Psoas muscle (tissue), 8 donors: Measurements from ENCODE around the gene ACACA. TPM values are rescaled to one million over a fixed set of nuclear protein-coding genes. Genes with fewer than 3 reads are reported as not detected.

ENCODE experiments used
- ATAC-seq, 4 donors: fragments of 200-7000 bp; cut with Tn5 transposase; one replicate each; pipeline ENCODE4 v1.9.1; 2020; ENCODE audit warnings: moderate library complexity in 3 of 4, mild to moderate bottlenecking in 2 of 4
- DNase-seq, 2 donors: peaks; one replicate each; pipeline ENCODE4 v3.0.0-alpha.2; 2020
- H3K27ac ChIP-seq: fragments of 200-600 bp; one replicate; pipeline ENCODE4 v1.8.0; 2022
- H3K27me3 ChIP-seq, 3 donors: fragments of 200-600 bp in 1 of 3; one replicate each; pipeline versions ENCODE4 v1.6.1 to v1.8.0; 2013 to 2022; ENCODE audit warnings: low read length in 2 of 3, mild to moderate bottlenecking in 2 of 3, moderate library complexity in 1 of 3; ENCODE audit not compliant: insufficient read depth in 3 of 3
- H3K36me3 ChIP-seq, 2 donors: fragments of 200-600 bp in 1 of 2; one replicate each; pipeline versions ENCODE4 v1.6.1 to v1.8.0; 2013 to 2022; ENCODE audit warnings: low read depth in 1 of 2, mild to moderate bottlenecking in 1 of 2, moderate library complexity in 1 of 2; ENCODE audit not compliant: insufficient read depth in 1 of 2
- H3K4me1 ChIP-seq: fragments of 200-600 bp; one replicate; pipeline ENCODE4 v1.8.0; 2022
- H3K4me3 ChIP-seq: fragments of 200-600 bp; one replicate; pipeline ENCODE4 v1.8.0; 2022; ENCODE audit warnings: mild to moderate bottlenecking
- H3K9me3 ChIP-seq: fragments of 200-600 bp; one replicate; pipeline ENCODE4 v1.8.0; 2022
- WGBS, 3 donors: extraction: QIAGEN DNeasy Blood & Tissue Kit; methylation state at CpG; one replicate each; pipeline versions ENCODE4 v1.1.6 to v1.1.7; 2013; 5-methylcytosine and 5-hydroxymethylcytosine counted together
- intact Hi-C, 2 donors: fragments of 100-400 bp; cut with DNase I; formaldehyde crosslinking; loops; one replicate each; pipeline versions ENCODE4 v1.11.0 to v1.14.2; 2022
- polyA plus RNA-seq, 3 donors: library from polyadenylated mRNA; stranded (reverse); fragments of 200-250 nt; gene quantifications; one replicate each; pipeline ENCODE4 v1.2.3, GENCODE V29; 2013
- total RNA-seq, 4 donors: library from RNA; stranded (reverse); fragmentation: NEBNext Ultra II Directional in 2 of 4; extraction: Animal tissue kit (Norgen Biotek cat#: 25700) in 2 of 4; gene quantifications; one replicate each; pipeline versions ENCODE4 v1.2.1 to v1.2.4, GENCODE V29; 2021 to 2023
- TF ChIP-seq, protein P1 (sequence below): fragments of 200-600 bp; IDR thresholded peaks from one replicate; pipeline ENCODE4 v1.8.0; 2022; ENCODE audit warnings: antibody characterized with exemption
- donor health status: healthy with polysubstance abuse.
- donor health status: DM: no; HTN: no; CAD: no; lungs with moderate emphysema.
- donor health status: Bipolar disorder and iron deficiency.
- donor health status: healthy.
- donor health status: DM: yes; HTN: yes; CAD: no.
- donor health status: DM: no; HTN: no; CAD: no.
- donor health status: DM: no; HTN: no; CAD: no.
- donor health status: DM: yes; HTN: yes; CAD: no.

The ACACA gene
- total and polyA plus RNA-seq, 7 donors = 7.2 to 42.6 (median 21.5) TPM

- ATAC-seq = no peak
- WGBS, 3 donors = 92 to 97% (median 92%) methylated on average over 2 of the region's 2 CpGs
Measured at GRCh38 chr17:37305406-37305905, 101.2 kb downstream of the ACACA start.

GRCh38 chr17:37301288-37301687 is 105.3 kb downstream of the ACACA start:
- H3K4me1 ChIP-seq = peaks cover 9% of the 10 kb centered on the region
- TF ChIP-seq, protein P1, sequence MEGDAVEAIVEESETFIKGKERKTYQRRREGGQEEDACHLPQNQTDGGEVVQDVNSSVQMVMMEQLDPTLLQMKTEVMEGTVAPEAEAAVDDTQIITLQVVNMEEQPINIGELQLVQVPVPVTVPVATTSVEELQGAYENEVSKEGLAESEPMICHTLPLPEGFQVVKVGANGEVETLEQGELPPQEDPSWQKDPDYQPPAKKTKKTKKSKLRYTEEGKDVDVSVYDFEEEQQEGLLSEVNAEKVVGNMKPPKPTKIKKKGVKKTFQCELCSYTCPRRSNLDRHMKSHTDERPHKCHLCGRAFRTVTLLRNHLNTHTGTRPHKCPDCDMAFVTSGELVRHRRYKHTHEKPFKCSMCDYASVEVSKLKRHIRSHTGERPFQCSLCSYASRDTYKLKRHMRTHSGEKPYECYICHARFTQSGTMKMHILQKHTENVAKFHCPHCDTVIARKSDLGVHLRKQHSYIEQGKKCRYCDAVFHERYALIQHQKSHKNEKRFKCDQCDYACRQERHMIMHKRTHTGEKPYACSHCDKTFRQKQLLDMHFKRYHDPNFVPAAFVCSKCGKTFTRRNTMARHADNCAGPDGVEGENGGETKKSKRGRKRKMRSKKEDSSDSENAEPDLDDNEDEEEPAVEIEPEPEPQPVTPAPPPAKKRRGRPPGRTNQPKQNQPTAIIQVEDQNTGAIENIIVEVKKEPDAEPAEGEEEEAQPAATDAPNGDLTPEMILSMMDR = no peak
- DNase-seq (no peak), ATAC-seq (peak; percentile 89 to 93 (median 91))
- peak overlapping the region; percentile 71 for H3K27ac ChIP-seq
- H3K27me3 ChIP-seq = no peaks in the 10 kb centered on the region
- H3K9me3 ChIP-seq = no peaks in the 10 kb centered on the region
- 27 to 42% (median 30%) methylated on average over 4 of the region's 4 CpGs for WGBS, 3 donors
- H3K36me3 ChIP-seq = peaks cover 0 to 7% of the 10 kb centered on the region in 2 donors
- peak overlapping the region; percentile 58 for H3K4me3 ChIP-seq
- intact Hi-C loops = no loop called here

More at GRCh38 chr17:37305406-37305905, 101.2 kb downstream of the ACACA start:
- H3K36me3 ChIP-seq = peaks cover 0 to 7% of the 10 kb centered on the region in 2 donors
- H3K27ac ChIP-seq = no peak overlapping the region
- H3K27me3 ChIP-seq = no peaks in the 10 kb centered on the region
- TF ChIP-seq, protein P1 = no peak
- intact Hi-C loops = no loop called here
- H3K9me3 ChIP-seq = no peaks in the 10 kb centered on the region
- no peaks in the 10 kb centered on the region for H3K4me1 ChIP-seq
- no peak overlapping the region for H3K4me3 ChIP-seq
- no peak for DNase-seq

DNA sequence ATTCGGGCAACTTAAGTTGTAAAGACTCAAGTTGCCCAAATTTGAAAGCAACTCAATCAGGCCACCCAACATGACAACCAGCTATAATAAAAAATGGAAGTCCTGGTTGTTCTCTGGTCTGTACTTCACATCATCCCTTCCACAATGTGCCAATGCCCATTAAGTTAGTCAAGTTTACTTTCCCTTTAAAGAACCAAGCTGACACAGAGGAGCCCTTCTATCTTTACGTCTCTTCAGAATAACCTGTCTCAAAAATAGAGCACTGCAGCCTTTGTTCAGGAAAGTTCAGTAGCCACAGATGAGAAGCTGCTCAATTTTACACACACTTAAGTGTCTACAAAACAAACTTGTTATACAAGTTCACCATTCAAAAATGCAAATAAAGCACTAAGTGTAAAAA is 106.0 kb downstream of the ACACA start:
- WGBS, 3 donors = 31 to 64% (median 46%) methylated on average over 2 of the region's 2 CpGs
- intact Hi-C loops = no loop called here
- Histone ChIP-seq H3K4me1 (peaks cover 9% of the 10 kb centered on the region), H3K27ac (peak overlapping the region; percentile 71), H3K27me3 (no peaks in the 10 kb centered on the region), H3K4me3 (peak overlapping the region; percentile 58), H3K36me3 (peaks cover 0 to 7% of the 10 kb centered on the region in 2 donors), H3K9me3 (no peaks in the 10 kb centered on the region)
- no peak for DNase-seq
- TF ChIP-seq, protein P1 = no peak
- ATAC-seq = peak; percentile 46 to 88 (median 72)

GRCh38 chr17:37299257-37299980 is 107.2 kb downstream of the ACACA start:
- no peak for DNase-seq
- Histone ChIP-seq H3K4me3 (peak overlapping the region; percentile 58), H3K27me3 (no peaks in the 10 kb centered on the region), H3K4me1 (peaks cover 9% of the 10 kb centered on the region), H3K27ac (peak overlapping the region; percentile 71), H3K36me3 (peaks cover 0 to 7% of the 10 kb centered on the region in 2 donors), H3K9me3 (no peaks in the 10 kb centered on the region)
- TF ChIP-seq, protein P1 = no peak
- WGBS, 3 donors = 19 to 28% (median 22%) methylated on average over 7 of the region's 7 CpGs
- intact Hi-C loops = no loop called here
- ATAC-seq = peak in 2 of 4 donors; percentile 25 to 61
